HepG2 (cell line): Measurements from ENCODE around the gene DOCK1. TPM values are rescaled to one million over a fixed set of nuclear protein-coding genes. Genes with fewer than 3 reads are reported as not detected.

Experiments
- ATAC-seq: fragments of 200-7000 bp; cut with Tn5 transposase; 3 replicates; pipeline ENCODE4 v1.9.1; 2020; ENCODE audit warnings: mild to moderate bottlenecking, moderate library complexity
- BruUV-seq: library from RNA; stranded (reverse); fragments of 400-500 nt; replicated peaks from 2 replicates; lab custom pipeline; 2021; lab: Mats Ljungman, UMichigan
- CTCF ChIA-PET: fragments of 300-600 bp; formaldehyde crosslinking; extraction: SDS; loops from one replicate; lab custom pipeline; 2021; ENCODE audit warnings: low total read pairs, inconsistent platforms, low intra/inter-chr PET ratio; lab: Yijun Ruan, JAX
- POLR2A ChIA-PET: fragments of 350-600 bp; sonication (Branson Sonifier 250); formaldehyde crosslinking; loops from one replicate; lab custom pipeline; 2020; ENCODE audit warnings: antibody characterized with exemption, inconsistent platforms; lab: Yijun Ruan, JAX
- DNase-seq: peaks from one replicate; pipeline ENCODE4 v3.0.0-alpha.2; 2015; ENCODE audit warnings: low spot score
- FAIRE-seq: peaks from 3 replicates; lab custom pipeline; 2011; peaks lifted over from hg19 to GRCh38; lab: Jason Lieb, UNC
- H2AFZ ChIP-seq: one replicate; pipeline ENCODE4 v1.6.1; 2011; ENCODE audit warnings: low read length, inconsistent platforms
- H3K27ac ChIP-seq: fragments of 300-600 bp; 3 replicates; pipeline ENCODE4 v1.8.0; 2011; ENCODE audit warnings: mixed run types, mild to moderate bottlenecking, mixed read lengths, low read length, inconsistent platforms; ENCODE audit not compliant: insufficient read depth; ENCODE audit errors: extremely low read length
- H3K27me3 ChIP-seq, 2 experiments: fragments of 200-600 bp in 1 of 2; 2 replicates in 1 of 2; 3 replicates in 1 of 2; pipeline versions ENCODE4 v1.6.0 to v1.8.0; 2011; ENCODE audit warnings: low read length in 2 of 2, mild to moderate bottlenecking in 2 of 2, moderate library complexity in 2 of 2, inconsistent platforms in 1 of 2; ENCODE audit not compliant: insufficient read depth in 2 of 2, control insufficient read depth in 1 of 2
- H3K36me3 ChIP-seq, 2 experiments: fragments of 200-600 bp in 1 of 2; replicated peaks in 1 of 2; 2 replicates in 1 of 2; 3 replicates in 1 of 2; pipeline versions ENCODE4 v1.5.1 to v1.8.0; 2011; ENCODE audit warnings: low read length in 2 of 2, inconsistent platforms in 1 of 2; ENCODE audit not compliant: insufficient read depth in 2 of 2, control insufficient read depth in 1 of 2
- H3K4me1 ChIP-seq: 2 replicates; pipeline ENCODE4 v1.5.1; 2012; ENCODE audit warnings: low read length, inconsistent platforms; ENCODE audit not compliant: insufficient read depth
- H3K4me2 ChIP-seq: 2 replicates; pipeline ENCODE4 v1.6.0; 2011; ENCODE audit warnings: low read depth, low read length, inconsistent platforms
- H3K4me3 ChIP-seq, 3 experiments: fragments of 200-600 bp in 1 of 3; sonication (generic), shearing (Covaris generic) in 1 of 3; replicated peaks in 1 of 3; 2 replicates each; pipeline ENCODE4 v1.5.1; 2011 to 2016; ENCODE audit warnings: low read length in 3 of 3, inconsistent platforms in 2 of 3, low read depth in 2 of 3, mild to moderate bottlenecking in 2 of 3, control low read depth in 1 of 3, mixed read lengths in 1 of 3; ENCODE audit not compliant: insufficient read depth in 1 of 3
- H3K79me2 ChIP-seq: one replicate; pipeline ENCODE4 v1.6.1; 2011; ENCODE audit warnings: low read length, inconsistent platforms; ENCODE audit not compliant: insufficient read depth
- H3K9ac ChIP-seq: 2 replicates; pipeline ENCODE4 v1.6.0; 2011; ENCODE audit warnings: mild to moderate bottlenecking, low read depth, low read length, inconsistent platforms; ENCODE audit not compliant: insufficient read depth
- H3K9me3 ChIP-seq: 2 replicates; pipeline ENCODE4 v1.5.1; 2012; ENCODE audit warnings: mild to moderate bottlenecking, low read length
- H4K20me1 ChIP-seq: 2 replicates; pipeline ENCODE4 v1.6.0; 2011; ENCODE audit warnings: inconsistent platforms, mild to moderate bottlenecking, low read length, moderate library complexity; ENCODE audit not compliant: insufficient read depth
- AHDC1 ChIP-seq: sonication (generic); formaldehyde crosslinking; IDR thresholded peaks from 2 replicates; pipeline ENCODE4 v1.5.1; 2020; ENCODE audit warnings: mild to moderate bottlenecking, missing genetic modification reagents, borderline replicate concordance
- ATF3 ChIP-seq: sonication (generic); formaldehyde crosslinking; IDR thresholded peaks from 2 replicates; pipeline ENCODE4 v1.4.0; 2020; ENCODE audit warnings: missing genetic modification reagents
- FOXJ3 ChIP-seq: sonication (generic); formaldehyde crosslinking; IDR thresholded peaks from 2 replicates; pipeline ENCODE4 v1.4.0; 2020; ENCODE audit warnings: missing genetic modification reagents, mild to moderate bottlenecking, borderline replicate concordance
- GZF1 ChIP-seq: sonication (generic); formaldehyde crosslinking; IDR thresholded peaks from 2 replicates; pipeline ENCODE4 v1.5.1; 2020; ENCODE audit warnings: mild to moderate bottlenecking, missing genetic modification reagents
- HNRNPL ChIP-seq: fragments of 200-400 bp; formaldehyde crosslinking; IDR thresholded peaks from 2 replicates; pipeline ENCODE4 v1.6.1; 2017; ENCODE audit warnings: mild to moderate bottlenecking, low read depth, low read length
- MTA3 ChIP-seq: sonication (generic); formaldehyde crosslinking; IDR thresholded peaks from 2 replicates; pipeline ENCODE4 v1.4.0; 2020; ENCODE audit warnings: missing genetic modification reagents
- NCOR1 ChIP-seq: fragments of 200-600 bp; sonication (generic); IDR thresholded peaks from 2 replicates; pipeline ENCODE4 v1.7.0; 2017; ENCODE audit warnings: antibody characterized with exemption, low read length, borderline replicate concordance
- NR2F1 ChIP-seq, 2 experiments: fragments of 450-650 bp in 1 of 2; formaldehyde crosslinking in 1 of 2; IDR thresholded peaks; 2 replicates each; pipeline versions ENCODE4 v1.5.0 to v1.6.1; 2016 to 2020; ENCODE audit warnings: mild to moderate bottlenecking in 1 of 2, missing compliant biosample characterization in 1 of 2, missing genetic modification reagents in 1 of 2, moderate library complexity in 1 of 2
- SSRP1 ChIP-seq: IDR thresholded peaks from 2 replicates; pipeline ENCODE4 v1.6.1; 2016; ENCODE audit warnings: control low read depth
- ZBTB4 ChIP-seq: sonication (generic); formaldehyde crosslinking; IDR thresholded peaks from 2 replicates; pipeline ENCODE4 v1.4.0; 2020; ENCODE audit warnings: missing genetic modification reagents, mild to moderate bottlenecking, borderline replicate concordance
- ZBTB42 ChIP-seq: sonication (generic); formaldehyde crosslinking; IDR thresholded peaks from 2 replicates; pipeline ENCODE4 v1.5.0; 2020; ENCODE audit warnings: mild to moderate bottlenecking, missing genetic modification reagents
- ZNF136 ChIP-seq: sonication (generic); formaldehyde crosslinking; IDR thresholded peaks from 2 replicates; pipeline ENCODE4 v1.8.1; 2022; ENCODE audit warnings: low read depth, mild to moderate bottlenecking, moderate library complexity, missing genetic modification reagents
- ZNF367 ChIP-seq: sonication (generic); formaldehyde crosslinking; IDR thresholded peaks from 2 replicates; pipeline ENCODE4 v1.4.0; 2020; ENCODE audit warnings: missing genetic modification reagents, borderline replicate concordance
- ZNF7 ChIP-seq: IDR thresholded peaks from 2 replicates; pipeline ENCODE4 v1.6.1; 2016; ENCODE audit warnings: missing biosample characterization, missing genetic modification reagents
- WGBS: methylation state at CpG from one replicate; pipeline ENCODE4 v1.1.6; 2017; ENCODE audit warnings: low lambda C conversion rate; 5-methylcytosine and 5-hydroxymethylcytosine counted together
- in situ Hi-C: cut with HindIII; loops from 2 replicates; pipeline ENCODE4 v1.10.0; 2017; ENCODE audit warnings: low pct_unique_long_range_greater_than_20kb; ENCODE audit not compliant: extremely low pct_ligation_motif_present
- intact Hi-C: fragments of 100-400 bp; cut with micrococcal nuclease; formaldehyde crosslinking; loops from one replicate; pipeline ENCODE4 v1.10.0; 2022; ENCODE audit not compliant: unreplicated experiment
- polyA plus RNA-seq, 8 experiments: library from polyadenylated mRNA; depleted of rRNA in 3 of 8; stranded (reverse) in 7 of 8; unstranded in 1 of 8; fragments of >200 nt; fragmentation: Illumina TruSeq in 4 of 8; extraction: Trizol in 4 of 8; gene quantifications; 2 replicates each; pipeline versions ENCODE4 v1.2.1 to v1.2.3, GENCODE V29; 2011 to 2016; ENCODE audit warnings: low read depth in 4 of 8, missing spikeins in 1 of 8, mixed read lengths in 1 of 8; ENCODE audit not compliant: insufficient read depth in 1 of 8
- total RNA-seq, 5 experiments: library from RNA; depleted of rRNA; stranded (reverse); fragments of >200 nt; fragmentation: Illumina TruSeq; extraction: Trizol; gene quantifications; 2 replicates each; pipeline ENCODE4 v1.2.3, GENCODE V29; 2016; ENCODE audit warnings: low read depth in 1 of 5

Gene DOCK1
- total and polyA plus RNA-seq, 2 of the 13 experiments (the other 11 are each of a cell fraction or from before 2014, with no cell fraction given) = 8.3 to 25.5 TPM

- TF ChIP-seq FOXJ3 (CRISPR knock-in tag) = no peak
- TF ChIP-seq NR2F1 (CRISPR knock-in tag; IDR thresholded peaks at IDR 0.05) = no peak
- no peak for TF ChIP-seq MTA3
- TF ChIP-seq, all 625 proteins: peak for 0
Observed at GRCh38 chr10:127168261-127168660, 263.0 kb downstream of the DOCK1 start (continued).

- FAIRE-seq = no peak
- intact Hi-C loops = no loop called here
- CTCF ChIA-PET = no interaction called here
- no peak for TF ChIP-seq ZNF367 (CRISPR knock-in tag)
- no peak for TF ChIP-seq ATF3 (CRISPR knock-in tag)
- TF ChIP-seq SSRP1 (CRISPR knock-in tag) = no peak
- TF ChIP-seq ZBTB4 = no peak
- no peak for TF ChIP-seq GZF1
- no peak for TF ChIP-seq NCOR1
- no peak for TF ChIP-seq ZBTB42 (CRISPR knock-in tag)
- TF ChIP-seq AHDC1 (CRISPR knock-in tag) = no peak
- TF ChIP-seq HNRNPL = no peak
- TF ChIP-seq ZNF7 (CRISPR knock-in tag) = no peak
- TF ChIP-seq ZNF136 = no peak
Observed at GRCh38 chr10:127174866-127175265, 269.6 kb downstream of the DOCK1 start.

More at GRCh38 chr10:127174866-127175265, 269.6 kb downstream of the DOCK1 start:
- Histone ChIP-seq H3K36me3 (no peaks in the 10 kb centered on the region; a peak in 2 of 5 replicates), H3K4me2 (no peak overlapping the region), H3K79me2 (no peaks in the 10 kb centered on the region), H4K20me1 (no peaks in the 10 kb centered on the region), H3K4me1 (no peaks in the 10 kb centered on the region), H3K9ac (no peak overlapping the region), H3K27ac (no peak overlapping the region), H3K4me3 (no peak overlapping the region), H2AFZ (no peak overlapping the region), H3K27me3 (no peaks in the 10 kb centered on the region), H3K9me3 (no peaks in the 10 kb centered on the region)
- BruUV-seq = no TSS peak
- no peak for DNase-seq
- POLR2A ChIA-PET = no interaction called here
- in situ Hi-C loops = no loop called here
- ATAC-seq = no peak
- 94% methylated on average over 8 of the region's 8 CpGs for WGBS
